ENCODE results near the gene COL6A2. TPM values are rescaled to one million over a fixed set of nuclear protein-coding genes. Genes with fewer than 3 reads are reported as not detected.

COL6A2 gene
- polyA plus RNA-seq, 12 donors, result 417 to 953 (median 482) TPM

DNA sequence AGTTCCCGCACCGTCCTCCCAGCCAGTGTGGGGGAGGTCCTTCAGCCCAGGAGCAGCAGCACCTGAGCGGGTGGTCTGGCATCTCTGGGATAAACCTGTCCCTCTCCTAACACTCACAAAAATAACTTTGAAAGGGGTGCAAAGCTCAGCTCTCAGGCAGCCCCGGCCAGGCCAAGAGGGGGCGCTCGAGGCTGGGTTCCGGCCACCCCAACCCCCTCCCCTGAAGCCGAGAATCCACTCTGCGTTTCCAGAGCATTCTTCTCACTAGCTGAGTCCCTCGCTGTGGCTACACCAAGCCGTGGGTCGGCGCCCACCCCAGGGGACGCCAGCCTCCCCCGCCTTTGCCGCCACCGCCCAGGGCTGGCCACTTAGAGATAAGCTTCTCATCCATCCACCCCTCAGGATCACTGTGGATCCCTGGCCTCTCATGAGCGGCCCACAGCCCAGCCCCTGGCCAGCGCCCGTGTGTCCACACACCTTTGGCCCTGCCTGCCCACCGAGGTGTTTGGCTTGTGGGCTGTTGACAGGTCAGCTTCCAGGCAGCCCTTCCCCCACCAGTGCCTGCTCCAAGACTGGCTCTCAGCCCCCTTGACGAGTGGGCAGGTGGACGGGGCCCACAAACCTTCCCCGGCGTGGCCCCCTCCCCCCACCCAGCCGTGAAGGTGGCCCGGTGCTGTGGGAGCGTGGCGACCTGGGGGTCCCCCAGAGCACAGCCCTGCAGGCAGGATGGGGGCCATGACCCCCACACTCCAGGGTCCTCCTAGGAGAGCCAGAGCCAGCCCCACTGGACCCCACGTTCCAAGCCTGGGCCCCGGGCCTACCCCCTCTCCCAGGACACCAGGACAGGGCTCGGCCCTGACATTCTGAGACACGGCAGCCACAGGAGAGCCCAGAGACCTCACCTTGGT lies 55.6 kb downstream of the COL6A2 start:
- DNase-seq, result no peak

- no peak for DNase-seq
Observed at GRCh38 chr21:46154155-46154954, 56.4 kb downstream of the COL6A2 start.

DNA sequence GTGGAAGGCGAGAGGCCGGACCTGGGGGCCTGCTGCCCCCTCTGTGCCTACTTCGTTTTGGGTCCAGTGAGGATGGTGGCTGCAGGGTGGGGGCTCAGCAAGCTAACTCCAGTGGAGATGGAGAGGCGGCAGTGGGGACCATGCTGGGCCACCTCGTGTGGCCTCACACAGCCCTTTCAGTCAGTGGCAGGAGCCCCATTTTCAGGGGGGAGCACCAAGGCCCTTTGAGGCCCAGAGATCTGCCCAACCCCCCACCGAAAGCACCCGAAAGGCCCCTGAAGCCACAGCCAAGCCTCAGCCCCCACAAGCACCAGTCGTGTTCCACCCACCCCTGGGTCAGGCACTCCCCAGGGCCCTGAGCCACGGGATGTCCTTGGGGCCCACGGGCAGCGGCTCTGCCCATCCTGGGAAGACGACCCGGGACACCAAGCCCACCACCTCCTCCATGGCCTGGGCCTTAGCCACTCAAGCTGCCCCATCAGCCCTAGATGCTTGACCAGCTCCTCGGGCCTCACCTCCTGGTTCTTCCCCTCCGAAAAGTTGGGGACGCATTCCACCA lies 57.1 kb downstream of the COL6A2 start:
- no peak for DNase-seq

GRCh38 chr21:46155514-46156377 lies 57.8 kb downstream of the COL6A2 start, which contains the start of gene FTCD:
FTCD (minus strand) TSS chr21:46155579; CDS start chr21:46155523, 56 bp downstream.
- no peak for DNase-seq

DNA sequence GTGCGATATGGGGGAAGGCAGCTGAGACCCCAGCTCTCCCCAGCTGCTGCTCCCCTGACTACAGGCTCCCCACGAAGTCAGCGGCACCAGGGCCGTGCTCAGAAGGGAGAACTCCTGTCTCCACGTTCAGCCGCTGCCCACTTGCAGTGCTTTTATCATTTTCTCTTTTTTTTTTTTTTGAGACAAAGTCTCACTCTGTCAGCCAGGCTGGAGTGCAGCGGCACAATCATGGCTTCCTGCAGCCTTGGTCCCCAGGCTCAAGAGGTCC lies 58.4 kb downstream of the COL6A2 start:
- no peak for DNase-seq

DNA sequence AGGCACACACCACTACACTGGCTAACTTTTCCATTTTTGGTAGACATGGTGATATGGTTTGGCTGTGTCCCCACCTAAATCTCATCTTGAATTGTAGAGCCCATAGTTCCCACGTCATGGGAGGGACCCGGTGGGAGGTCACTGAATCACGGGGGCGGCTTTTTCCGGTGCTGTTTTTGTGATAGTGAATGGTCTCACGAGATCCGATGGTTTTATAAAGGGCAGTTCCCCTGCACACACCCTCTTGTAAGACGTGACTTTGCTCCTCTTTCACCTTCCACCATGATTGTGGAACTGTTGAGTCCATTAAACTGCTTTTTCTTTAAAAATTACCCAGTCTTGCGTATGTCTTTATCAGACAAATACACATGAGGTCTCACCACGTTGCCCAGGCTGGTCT lies 58.8 kb downstream of the COL6A2 start:
- no peak for DNase-seq

- DNase-seq, result no peak
Observed at GRCh38 chr21:46157396-46157986, 59.6 kb downstream of the COL6A2 start.

GRCh38 chr21:46157987-46158451 lies 60.1 kb downstream of the COL6A2 start:
- DNase-seq, result no peak

GRCh38 chr21:46158666-46159300 lies 60.9 kb downstream of the COL6A2 start:
- no peak for DNase-seq

- no peak for DNase-seq
Observed at GRCh38 chr21:46159390-46159789, 61.5 kb downstream of the COL6A2 start.

GRCh38 chr21:46159841-46160656 lies 62.1 kb downstream of the COL6A2 start:
- DNase-seq, result no peak

GRCh38 chr21:46160657-46160906 lies 62.7 kb downstream of the COL6A2 start:
- DNase-seq, result no peak

- DNase-seq, result no peak
Observed at GRCh38 chr21:46160907-46161632, 63.2 kb downstream of the COL6A2 start.

DNA sequence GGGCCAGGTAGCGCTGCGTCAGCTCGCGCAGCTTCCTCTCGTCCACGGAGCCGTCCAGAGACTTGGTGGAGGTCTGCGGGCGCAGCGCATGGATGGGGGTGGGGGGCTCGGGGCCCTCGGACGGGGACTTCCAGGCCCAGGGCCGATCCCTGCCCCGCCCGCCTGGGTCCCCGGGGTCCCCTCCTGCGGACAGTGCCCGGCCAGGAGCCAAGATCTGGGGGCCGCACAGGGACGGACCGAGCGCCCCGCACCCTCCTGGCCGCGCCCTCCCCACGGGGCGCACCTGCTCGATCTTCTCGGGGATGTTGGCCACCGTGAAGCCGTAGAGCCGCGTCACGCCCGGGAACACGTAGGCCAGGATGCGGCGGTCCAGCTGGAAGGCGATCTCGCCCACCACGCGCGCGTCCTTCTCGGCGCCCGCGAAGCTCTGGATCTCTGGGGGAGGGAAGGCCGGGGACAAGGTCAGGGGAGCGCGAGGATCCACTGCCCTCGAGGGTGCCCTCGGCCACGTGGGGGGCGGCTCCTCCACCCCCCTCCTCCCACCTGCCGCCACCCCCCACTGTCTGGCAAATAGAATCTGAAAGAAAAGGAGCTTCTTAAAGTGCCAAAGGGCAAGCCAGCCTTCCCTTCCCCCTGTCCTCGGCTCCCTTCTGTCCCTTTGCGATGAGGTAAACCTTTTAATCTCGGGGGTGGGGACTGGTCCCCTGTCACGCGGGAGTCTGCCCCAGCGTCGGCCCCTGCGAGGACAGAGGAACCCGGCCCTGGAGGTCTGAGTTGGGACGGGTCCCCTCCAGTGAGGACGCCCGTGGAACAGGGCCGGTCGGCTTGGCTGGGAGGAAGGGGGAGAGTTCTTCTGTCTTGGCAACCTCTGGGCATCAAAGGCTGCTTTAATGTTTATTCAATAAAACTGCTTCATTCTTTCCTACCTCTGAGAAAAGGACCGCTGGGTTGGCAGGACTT lies 64.0 kb downstream of the COL6A2 start:
- DNase-seq, result no peak

GRCh38 chr21:46163380-46163779 lies 65.5 kb downstream of the COL6A2 start:
- no peak for DNase-seq

DNA sequence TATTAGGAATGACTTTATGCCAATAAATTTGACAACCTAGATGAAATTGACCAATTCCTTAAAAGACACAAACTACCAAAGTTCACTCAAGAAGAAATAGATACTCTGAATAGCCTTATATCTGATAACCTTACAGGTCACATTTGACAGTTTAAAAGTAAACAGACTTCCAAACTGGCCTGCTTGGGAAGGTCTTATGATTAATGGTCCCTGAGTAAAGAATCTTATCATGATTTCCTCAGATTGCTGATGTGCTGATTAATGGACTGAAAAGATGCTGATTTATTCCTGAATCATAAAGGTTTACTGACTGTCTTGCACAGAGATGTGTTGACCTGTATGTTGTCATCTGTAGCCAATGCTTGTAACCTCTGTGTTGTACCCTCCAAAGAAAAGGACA lies 67.2 kb downstream of the COL6A2 start:
- DNase-seq, result no peak

GRCh38 chr21:46168238-46168637 lies 70.3 kb downstream of the COL6A2 start:
- DNase-seq, result no peak

Data from muscle of arm (tissue), 12 donors.